GM21360 (cell line): ENCODE results near the gene CDRT4.

Experiments used
- ATAC-seq: cut with Tn5 transposase; IDR thresholded peaks from one replicate; pipeline ENCODE4 v1.9.1; 2021; ENCODE audit warnings: mild to moderate bottlenecking, moderate library complexity; ENCODE audit not compliant: unreplicated experiment

CDRT4 gene

DNA sequence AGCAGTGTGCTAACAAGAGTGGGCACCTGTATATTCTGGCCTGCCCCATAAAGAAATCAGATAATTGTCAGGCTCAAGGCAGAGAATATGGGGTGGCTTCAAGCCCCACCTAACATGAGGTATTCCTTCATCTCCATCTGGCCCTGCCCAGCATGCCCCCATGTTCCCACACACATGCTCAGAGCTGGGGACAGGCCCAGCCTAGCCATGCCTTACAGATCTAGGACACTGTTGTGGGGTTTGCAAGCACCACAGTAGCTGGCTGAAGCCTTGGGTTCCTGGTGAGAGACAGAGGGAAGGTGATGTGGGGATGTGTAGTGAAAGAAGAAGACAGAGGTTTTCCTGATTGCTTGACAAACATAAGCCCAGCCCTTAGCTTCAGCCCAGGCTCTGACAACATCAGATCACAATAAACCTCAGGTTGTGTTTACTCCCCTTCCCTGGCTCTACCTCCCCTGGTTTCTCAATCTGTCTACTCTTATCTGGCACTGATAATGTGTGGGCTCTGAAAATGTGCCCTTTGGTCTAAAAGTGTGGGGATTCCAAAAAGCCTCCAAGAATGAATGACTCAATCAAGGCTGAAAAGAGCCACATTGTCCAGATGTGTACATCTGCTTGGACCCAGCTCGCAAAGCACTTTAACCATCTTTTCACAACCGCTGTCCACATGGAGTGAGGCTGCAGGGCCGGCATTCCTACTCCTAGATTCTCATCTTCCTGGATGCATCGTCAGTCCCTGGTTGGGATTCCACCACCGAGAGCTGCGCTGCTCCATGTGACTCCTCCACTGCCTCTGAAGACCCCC is 34.4 kb downstream of the CDRT4 start:
- ATAC-seq = no peak

DNA sequence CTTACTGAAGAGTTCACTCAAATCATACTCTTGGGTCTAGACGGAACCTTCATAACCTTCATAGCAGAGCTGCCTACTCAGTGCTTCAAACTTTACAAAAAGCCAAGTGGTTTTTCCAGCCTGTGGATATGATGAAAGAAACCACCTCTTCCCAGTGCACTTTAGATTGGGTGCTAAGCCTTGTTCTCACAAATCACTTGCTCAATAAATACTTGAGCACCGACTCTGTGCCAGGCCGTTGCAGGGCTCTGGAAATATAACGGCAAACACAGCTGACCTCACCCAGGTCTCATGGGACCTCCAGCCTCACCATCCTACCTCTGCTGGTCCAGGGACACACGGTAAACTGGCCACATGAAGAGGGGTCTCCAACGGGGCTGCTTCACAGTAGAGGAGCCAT is 35.7 kb downstream of the CDRT4 start:
- no peak for ATAC-seq

DNA sequence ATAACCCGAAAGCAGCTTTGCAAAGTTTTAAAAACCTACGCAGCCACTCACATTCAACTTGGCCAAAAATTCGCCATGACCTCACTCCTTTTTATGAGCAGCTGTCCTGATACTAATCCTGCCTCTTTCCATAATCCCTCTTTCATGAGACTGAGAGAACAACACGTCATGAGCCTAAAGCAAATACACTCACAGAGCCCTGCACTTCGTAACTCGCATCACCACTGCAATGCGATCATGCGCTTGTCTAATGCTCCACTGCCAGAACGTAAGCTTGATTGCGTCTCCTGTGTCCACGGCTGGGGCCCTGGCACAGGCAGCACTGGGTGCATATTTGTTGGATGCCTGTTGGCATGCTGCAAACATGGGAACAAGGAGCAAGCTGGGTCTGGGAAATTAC is 36.2 kb downstream of the CDRT4 start:
- ATAC-seq = no peak

DNA sequence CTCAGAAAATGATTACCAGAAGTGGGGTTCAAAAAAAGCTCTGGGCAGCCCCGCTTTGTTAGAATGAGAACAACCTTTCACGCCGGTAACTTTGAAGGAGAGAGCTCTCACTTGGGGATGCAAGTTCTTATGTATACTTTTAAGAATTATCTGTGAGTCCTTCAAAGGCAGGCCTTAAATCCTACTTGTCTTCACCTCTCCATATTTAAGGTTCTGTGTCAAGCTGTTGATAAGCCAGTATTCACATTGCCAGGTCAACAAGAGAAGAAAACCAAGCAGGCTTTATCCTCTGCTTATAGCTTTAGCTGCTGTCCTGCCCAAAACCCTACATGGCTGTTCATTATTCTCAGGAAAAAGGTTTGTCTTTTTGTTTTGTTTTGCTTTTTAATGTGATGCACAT is 42.9 kb downstream of the CDRT4 start:
- ATAC-seq = no peak

DNA sequence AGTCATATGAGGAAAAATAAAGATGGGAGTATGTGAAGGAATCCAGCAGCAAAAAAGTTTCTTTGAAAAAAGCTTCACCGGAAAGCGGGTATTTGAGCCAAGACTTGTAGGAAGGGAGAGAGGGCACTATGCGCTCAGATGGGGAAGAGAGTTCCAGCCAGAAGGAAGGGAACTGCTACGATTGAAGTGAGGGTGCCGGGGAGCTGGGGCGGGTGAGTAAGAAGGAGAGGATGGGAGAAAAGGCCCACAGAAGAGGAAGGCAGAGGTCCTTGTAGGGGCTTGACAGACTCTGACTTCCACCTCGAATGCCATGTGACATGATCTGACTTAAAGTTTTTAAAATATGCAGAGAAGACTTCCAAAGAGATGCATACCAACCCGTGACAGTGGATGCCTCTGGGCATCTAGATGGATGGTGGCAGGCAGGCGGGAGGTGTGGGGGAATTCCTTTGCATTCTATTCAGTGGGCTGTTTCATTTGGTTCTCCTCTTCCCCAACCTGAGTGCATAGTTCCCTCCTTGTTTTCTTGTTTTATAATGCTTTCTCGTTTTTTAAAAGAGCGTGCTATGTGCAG is 44.9 kb downstream of the CDRT4 start:
- no peak for ATAC-seq

DNA sequence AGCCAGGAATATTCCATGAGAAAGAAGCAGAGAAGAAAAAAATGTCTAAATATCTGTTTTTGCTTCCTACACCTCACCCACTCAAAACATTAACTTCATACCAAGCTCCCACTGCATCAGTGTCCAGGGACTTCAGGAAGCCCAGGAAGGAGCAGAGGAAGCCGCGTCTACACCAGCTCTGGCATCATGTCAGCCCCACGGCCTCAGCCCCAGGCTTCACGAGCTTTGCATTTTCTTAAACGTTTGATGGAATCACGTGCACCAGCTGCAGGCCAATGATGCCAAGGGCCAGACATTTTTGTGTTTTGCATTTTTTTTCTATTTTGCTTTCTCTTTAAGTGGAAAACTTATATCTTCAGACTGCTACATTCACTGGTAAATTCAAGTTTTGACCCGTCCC is 48.6 kb downstream of the CDRT4 start:
- ATAC-seq = no peak

DNA sequence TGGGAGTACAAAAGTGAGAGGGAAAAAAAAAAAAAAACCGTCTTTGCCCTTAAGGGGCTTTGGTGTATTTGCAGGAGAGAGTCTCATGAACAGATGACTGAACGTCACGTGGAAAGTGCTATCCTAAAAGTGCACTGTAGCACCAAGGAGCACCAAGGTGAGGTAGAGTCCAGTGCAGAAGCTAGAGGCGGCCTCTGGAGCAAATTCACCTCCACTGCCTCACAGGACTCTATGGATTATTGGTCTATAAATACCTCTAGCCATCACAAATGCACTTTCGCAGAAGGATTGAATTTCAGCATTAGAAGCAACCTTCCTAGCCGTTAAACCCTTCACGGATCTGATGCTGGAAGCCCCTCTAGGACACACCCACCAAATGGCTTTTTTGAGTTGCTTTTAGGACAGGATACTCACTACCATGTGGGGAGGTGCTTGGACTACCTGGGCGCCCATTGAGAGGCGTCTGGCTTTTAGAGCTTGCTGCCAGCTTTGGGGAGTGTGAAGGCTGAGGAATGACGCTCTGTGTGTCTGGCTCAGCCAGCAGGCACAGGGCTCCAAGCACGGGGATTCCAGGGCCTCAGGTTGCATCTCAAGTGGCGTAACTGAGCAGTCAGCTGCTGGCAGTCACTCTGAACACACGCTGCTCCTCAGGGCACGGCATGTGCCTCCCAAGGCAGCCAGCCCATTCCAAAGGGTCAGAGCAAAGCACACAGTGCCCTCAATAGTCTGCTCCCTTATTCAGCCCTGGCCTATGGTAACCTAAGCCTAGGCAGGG is 52.7 kb downstream of the CDRT4 start:
- no peak for ATAC-seq

DNA sequence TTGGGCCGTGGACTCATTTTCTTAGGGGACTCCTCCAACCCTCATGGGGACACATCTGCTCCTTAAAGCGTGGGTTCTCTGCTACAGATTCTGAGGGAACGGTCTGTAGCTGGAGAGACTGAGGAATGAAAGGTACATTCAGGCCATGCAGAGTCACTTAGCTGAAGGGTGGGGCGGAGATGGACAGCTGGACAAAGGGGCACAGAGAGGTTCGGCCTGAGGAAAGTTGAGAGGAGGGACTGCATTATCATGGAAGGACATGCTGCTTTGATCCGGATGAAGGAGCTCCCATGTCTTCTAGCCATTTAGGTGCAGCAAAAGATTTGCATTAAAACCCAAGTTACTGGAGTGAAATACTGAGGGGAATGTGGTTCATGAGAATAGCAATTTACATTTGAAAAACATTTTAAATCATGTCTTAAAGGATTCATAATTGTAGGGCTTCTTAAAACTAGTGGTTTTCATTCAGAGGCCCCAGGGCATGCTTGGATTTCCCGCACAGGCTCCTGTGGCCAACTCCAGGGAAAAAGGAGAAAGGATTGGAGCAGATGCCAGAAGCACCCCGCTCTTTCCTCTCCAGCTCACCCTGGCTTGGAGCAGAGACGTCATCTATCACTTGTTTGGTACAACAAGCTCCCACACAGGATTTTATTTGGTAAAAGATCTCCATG is 54.2 kb downstream of the CDRT4 start:
- ATAC-seq = no peak

DNA sequence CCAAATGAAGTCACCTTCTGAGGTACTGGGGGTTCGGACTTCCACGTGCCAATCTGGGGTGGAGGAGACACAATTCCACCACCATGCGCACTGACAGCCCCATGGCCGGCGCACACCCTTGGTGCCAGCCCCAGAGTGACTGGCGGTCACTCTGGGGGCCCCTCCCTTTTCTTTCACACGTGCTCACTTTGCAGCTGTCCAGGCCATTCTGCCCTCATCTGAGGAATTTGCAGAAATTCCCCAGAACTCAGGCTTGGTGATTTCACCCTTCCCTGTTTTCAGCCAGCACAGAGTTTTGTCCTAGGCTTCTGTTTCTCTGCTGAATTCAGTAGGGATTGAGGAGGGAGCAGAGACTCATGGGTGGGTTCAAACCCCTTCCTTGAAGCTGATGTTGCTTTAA is 54.8 kb downstream of the CDRT4 start:
- no peak for ATAC-seq

DNA sequence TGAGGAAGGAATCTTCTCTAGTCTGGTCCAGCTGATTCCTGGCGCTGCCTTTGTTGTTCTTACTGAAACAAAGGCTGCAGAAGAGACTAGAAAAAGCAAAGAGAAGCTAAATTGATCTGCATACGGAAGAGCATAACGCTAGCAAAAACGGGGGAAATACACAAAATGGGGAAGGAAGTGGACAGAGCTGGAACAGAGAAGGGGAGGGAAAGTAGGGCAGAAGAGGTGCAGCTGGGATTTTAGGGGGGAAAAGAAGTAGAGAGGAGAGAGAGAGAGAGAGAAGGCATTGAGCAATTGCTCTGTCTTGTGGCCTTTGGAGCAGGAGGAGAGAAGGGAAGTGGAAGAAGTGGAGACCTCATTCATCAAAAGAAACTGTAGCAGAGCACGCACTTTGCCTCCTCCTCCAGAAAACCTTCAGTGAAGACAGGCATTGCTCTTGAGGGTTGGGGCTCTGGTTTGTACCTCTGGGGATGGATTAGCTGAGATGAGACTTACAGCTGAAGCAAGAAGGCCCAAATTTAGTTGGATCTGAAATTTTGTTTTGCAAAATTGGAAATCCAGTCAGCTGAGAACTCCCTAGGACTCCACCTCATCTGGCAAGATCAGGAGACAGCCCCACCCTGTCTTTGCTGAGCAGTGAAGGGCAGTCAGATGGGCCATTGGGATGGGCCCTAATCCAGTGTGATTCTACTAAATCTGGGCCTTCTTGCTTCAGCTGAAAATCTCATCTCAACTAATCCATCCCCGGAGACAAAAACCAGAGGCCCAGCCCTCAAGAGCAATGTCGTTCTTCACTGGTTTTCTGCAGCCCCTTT is 55.8 kb downstream of the CDRT4 start:
- no peak for ATAC-seq

DNA sequence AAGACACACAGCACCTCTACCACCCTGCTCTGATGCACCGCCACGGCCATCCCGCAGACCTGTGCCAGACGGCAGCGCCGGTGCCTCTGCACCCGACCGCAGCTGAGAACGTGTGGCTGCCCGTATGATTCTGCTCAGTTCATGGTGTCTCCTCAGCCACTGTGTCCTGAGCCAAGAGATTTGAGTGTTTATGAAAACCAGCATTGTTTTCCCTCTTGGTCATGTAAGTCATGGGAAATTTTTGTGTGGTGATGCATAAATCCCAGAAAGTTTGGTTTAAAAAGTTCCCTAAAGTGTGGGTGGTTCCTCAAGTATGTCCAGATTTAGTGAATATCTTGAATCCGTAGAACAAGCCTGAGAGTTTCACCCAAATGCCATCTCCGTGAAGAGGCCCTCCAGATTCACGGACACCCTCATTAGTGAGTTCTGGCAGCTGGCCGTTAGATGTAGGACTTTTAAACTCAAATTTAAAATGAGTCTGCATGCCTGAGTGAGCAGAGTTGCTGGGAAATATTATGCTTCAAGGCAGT is 57.6 kb downstream of the CDRT4 start:
- ATAC-seq = no peak

DNA sequence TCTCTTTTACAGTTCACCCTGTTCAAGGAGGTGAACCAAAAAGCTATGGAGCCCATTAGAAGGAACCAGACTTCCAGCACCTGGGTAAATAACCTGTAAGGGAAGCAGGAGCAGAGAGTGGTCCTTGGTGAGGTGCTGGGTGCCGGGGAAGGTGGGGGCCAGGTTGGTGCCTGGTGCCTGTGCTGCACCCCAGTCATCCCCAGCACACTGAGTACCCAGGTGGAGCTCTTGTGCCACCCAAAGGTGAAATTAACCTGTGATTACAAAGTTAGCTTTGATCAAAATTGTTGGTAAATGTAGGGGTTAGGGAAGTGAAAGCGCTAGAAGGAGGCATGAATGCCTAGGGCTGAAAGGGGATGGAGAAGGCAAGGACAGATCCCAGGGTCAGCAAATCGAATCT is 58.6 kb downstream of the CDRT4 start:
- no peak for ATAC-seq

DNA sequence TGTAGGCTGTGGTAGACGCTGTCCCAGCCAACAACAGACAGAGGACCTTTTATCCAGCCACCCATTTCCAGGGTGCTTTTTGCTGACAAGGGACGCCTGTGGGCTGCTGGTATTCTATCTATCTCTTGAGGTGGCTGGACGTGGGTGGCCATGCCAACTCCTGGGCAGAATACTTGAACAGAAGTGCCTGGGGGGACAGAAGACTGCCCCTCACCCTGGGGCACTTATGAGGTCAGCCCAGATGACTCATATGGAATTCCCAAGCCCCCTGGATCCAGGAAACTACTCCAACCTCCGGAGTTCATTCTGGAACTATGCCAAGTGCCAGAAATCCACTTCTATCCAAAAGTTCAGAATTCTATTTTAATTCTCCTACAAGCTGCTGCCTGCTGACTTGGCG is 61.3 kb downstream of the CDRT4 start:
- no peak for ATAC-seq

DNA sequence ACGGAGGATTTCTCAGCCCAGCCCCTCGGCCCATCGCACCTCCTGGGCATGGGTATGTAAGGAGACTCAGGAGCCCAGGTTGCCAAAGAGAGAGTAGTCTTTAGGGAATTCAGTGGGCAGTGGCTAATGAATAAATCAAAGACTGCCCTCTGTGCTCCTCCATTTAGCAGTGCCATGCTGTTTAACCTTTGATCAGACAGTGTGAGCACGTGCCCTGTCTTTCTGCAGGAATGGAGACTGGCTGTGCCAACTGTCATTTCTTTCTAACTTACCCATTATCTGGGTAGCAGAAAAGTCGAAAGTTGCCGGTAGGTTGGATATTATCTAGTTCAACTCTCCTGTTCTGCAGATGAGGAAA is 62.4 kb downstream of the CDRT4 start:
- no peak for ATAC-seq

DNA sequence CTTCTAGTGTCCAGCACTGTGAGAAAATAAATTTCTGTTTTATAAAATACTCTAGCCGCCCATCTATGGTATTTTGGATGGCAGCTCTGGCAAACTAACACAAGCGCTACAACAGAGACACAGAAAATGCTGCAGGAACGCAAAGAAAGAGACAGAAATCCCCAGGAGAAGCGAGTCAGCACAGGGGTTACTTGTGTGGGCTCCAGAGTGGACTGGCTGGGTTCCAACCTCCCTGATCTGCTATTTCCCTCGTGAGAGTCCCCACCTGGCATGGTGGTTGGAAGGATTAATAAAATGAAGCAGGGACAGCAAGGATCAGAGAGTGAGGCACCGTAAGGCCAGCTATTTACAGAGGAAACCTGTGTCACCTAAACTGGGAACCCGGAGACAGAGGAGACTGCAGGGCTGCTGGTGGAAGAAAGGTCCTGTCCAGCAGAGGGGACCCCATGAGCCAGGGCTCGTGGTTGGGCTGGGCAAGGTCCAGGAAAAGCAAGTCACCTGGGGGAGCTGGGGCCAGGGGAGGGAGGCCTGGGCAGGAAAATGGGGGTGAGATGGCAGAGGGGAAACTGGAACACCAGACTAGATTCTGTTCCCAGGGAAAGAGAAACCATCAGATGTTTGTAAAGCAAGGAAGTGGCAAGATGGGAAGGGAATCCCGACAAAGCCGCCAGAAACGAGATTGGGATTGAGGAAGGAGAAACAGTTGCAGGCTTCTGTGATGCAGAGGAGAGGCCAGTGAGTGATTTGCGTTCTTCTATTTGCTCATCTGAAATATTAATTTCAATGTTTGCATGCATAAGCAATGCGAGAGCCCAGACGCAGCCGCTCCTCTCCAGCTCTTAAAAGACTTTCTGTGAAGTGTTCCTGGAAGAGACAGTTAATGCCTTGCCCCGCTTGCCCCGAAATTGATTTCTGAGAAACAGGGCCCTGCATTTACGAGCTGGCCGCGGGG is 63.0 kb downstream of the CDRT4 start:
- ATAC-seq = no peak

DNA sequence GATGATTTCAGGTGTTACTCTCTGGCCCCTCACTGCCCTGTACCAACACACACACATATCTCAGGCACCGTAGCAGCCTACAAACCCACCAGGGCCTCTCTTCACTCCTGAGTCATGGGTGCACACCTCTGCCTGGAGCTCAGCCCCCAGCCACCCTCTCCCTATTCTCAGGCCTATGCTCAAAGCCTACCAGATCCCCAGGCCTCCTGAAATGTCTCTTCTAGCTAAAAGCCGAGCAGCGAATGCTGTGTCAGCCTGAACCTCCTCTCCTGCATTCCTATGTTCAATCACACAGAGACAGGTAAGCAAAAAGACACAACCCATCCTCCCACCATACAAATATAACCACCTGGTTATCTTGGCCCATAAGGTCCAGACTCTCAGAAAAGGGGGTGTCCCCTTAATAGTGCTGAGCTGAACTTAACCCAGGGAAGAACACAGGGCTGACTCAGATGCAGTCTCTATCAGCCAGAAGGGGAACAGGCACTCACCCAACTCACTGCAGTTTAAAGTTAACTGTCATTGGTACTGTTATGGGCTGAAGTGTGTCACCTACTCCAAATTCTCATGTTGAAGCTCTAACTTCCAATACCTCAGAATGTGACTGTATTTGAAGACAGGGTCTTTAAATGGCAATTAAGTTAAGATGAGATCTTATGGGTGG is 64.0 kb downstream of the CDRT4 start:
- ATAC-seq = no peak

DNA sequence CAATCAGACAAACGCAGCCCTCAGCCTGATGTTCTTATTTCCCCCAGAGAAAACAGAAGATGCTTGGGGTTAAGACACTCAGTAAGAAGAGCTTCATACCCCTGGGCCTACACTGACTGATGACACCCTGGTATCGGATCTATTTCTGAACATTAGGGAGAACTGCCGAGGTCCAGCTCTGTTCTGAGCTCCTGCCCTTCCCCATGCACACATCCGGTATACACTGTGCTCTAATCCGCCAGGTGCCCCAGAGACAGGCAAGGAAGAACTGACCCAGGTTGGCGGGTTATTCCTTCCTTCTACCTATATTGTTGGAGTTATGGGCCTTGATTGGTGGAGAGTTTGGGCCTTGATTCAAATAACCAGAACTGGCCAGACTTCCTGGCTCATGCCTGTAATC is 68.0 kb downstream of the CDRT4 start:
- ATAC-seq = no peak

DNA sequence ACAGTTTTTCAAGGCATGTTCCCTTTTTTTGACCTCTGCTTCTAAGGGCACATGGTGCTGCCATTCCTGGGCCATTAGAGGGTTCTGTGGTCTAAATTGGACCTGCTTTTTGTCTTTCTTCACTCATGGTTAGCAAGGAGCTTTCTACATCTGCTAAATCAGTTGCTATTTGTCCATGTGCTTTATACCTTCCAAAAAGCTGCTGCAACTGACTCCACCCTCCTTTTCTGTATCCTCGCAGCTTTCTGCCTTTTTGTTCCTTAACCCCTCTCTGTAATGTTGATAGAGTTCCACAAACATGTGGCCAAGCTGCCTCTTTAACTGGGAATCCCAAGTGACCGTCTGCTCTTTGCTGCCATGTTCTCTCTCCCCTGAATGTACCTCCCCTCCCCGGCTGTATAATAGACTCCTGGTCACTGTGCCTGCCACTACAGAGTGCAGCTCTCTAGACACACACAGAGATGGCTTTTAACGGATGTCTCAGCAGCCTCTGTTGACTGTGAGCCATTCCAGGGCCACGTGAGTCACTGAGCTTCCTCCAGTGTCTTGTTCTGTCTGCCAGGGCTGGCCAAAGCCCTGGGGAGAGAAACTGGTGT is 68.6 kb downstream of the CDRT4 start:
- ATAC-seq = no peak

DNA sequence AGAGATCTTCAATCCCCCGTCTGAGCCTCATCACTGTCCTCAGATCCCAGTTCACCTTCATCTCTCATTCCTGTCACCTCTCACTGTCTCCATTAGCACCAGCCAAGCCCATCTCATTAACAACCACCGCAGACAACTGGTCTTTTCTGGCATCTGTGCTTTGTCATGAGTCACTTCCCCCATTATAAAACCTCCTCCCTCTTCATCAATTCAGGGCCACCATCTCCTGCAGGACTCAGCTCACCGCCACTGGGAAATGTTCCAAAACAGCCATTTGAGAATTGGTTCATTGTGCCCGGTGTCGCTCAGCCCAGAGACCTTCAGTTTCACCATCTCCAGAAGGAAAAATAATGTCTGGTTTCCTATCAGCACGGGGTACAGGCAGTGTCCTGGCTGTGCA is 69.1 kb downstream of the CDRT4 start:
- ATAC-seq = no peak
